ENCODE data around the gene OR13C2.

OR13C2 gene

GRCh38 chr9:104556830-104557634 lies 48.4 kb downstream of the OR13C2 start:
- H3K4me3 ChIP-seq (ENCODE audit: low read depth in 1 of 5, low read length in 5 of 5) = no peak overlapping the region
- no peak overlapping the region for H3K9ac ChIP-seq (ENCODE audit: low read length in 5 of 5)
- no peaks in the 10 kb centered on the region for H3K4me1 ChIP-seq (ENCODE audit: control insufficient read depth in 5 of 5, insufficient read depth in 5 of 5, low read length in 5 of 5)
- no peaks in the 10 kb centered on the region for H3K36me3 ChIP-seq (ENCODE audit: control insufficient read depth in 5 of 5, insufficient read depth in 5 of 5, low read length in 5 of 5)
- H3K9me3 ChIP-seq (ENCODE audit: control insufficient read depth in 5 of 5, low read length in 5 of 5) = peaks cover 0 to 8% (median 0%) of the 10 kb centered on the region in 5 donors
- no peak overlapping the region for H3K27ac ChIP-seq (ENCODE audit: low read depth, low read length)
- no peaks in the 10 kb centered on the region for H3K27me3 ChIP-seq (ENCODE audit: control insufficient read depth in 5 of 5, insufficient read depth in 4 of 5, low read length in 5 of 5)

- Histone ChIP-seq H3K4me1 (ENCODE audit: control insufficient read depth in 5 of 5, insufficient read depth in 5 of 5, low read length in 5 of 5) (no peaks in the 10 kb centered on the region), H3K9ac (ENCODE audit: low read length in 5 of 5) (no peak overlapping the region), H3K36me3 (ENCODE audit: control insufficient read depth in 5 of 5, insufficient read depth in 5 of 5, low read length in 5 of 5) (no peaks in the 10 kb centered on the region), H3K9me3 (ENCODE audit: control insufficient read depth in 5 of 5, low read length in 5 of 5) (peaks cover 0 to 8% (median 0%) of the 10 kb centered on the region in 5 donors), H3K27ac (ENCODE audit: low read depth, low read length) (no peak overlapping the region), H3K27me3 (ENCODE audit: control insufficient read depth in 5 of 5, insufficient read depth in 4 of 5, low read length in 5 of 5) (no peaks in the 10 kb centered on the region), H3K4me3 (ENCODE audit: low read depth in 1 of 5, low read length in 5 of 5) (no peak overlapping the region)
Measured at GRCh38 chr9:104555521-104555920, 49.9 kb downstream of the OR13C2 start.
